Ascending aorta (tissue), 2 donors: ENCODE results near the gene CHKA. TPM values are rescaled to one million over a fixed set of nuclear protein-coding genes. Genes with fewer than 3 reads are reported as not detected.

Experiments
- DNase-seq, 2 donors: peaks; one replicate each; pipeline ENCODE4 v3.0.0-alpha.2; 2019; ENCODE audit warnings: low spot score in 2 of 2
- H3K27ac ChIP-seq, 2 donors: fragments of 200-600 bp; sonication (generic); one replicate each; pipeline ENCODE4 v1.5.1; 2016 to 2017; ENCODE audit warnings: mild to moderate bottlenecking in 1 of 2
- H3K27me3 ChIP-seq: fragments of 200-600 bp; sonication (generic); one replicate; pipeline ENCODE4 v1.5.1; 2017
- H3K36me3 ChIP-seq, 2 donors: fragments of 200-600 bp; sonication (generic); one replicate each; pipeline ENCODE4 v1.5.1; 2016
- H3K4me1 ChIP-seq, 2 donors: fragments of 200-600 bp; sonication (generic); one replicate each; pipeline ENCODE4 v1.5.1; 2016 to 2017; ENCODE audit warnings: mild to moderate bottlenecking in 1 of 2
- H3K4me3 ChIP-seq, 2 donors: fragments of 200-600 bp; sonication (generic); one replicate each; pipeline ENCODE4 v1.5.1; 2016 to 2017; ENCODE audit warnings: mild to moderate bottlenecking in 1 of 2
- H3K9me3 ChIP-seq, 2 donors: fragments of 200-600 bp; sonication (generic); one replicate each; pipeline ENCODE4 v1.5.1; 2016
- CTCF ChIP-seq, 3 experiments: fragments of 200-600 bp in 2 of 3; fragments of 450-650 bp in 1 of 3; sonication (generic) in 2 of 3; IDR thresholded peaks; one replicate each; pipeline ENCODE4 v1.5.1; 2016 to 2019; ENCODE audit warnings: antibody characterized with exemption in 3 of 3, mild to moderate bottlenecking in 1 of 3, moderate library complexity in 1 of 3
- intact Hi-C: fragments of 100-400 bp; cut with DNase I; formaldehyde crosslinking; loops from one replicate; pipeline ENCODE4 v1.15.1; 2023
- total RNA-seq: library from RNA; depleted of rRNA; stranded (reverse); fragments of >200 nt; gene quantifications from one replicate; pipeline ENCODE4 v1.1.0, GENCODE V29; 2016

CHKA gene
- total RNA-seq, 1 donor from 2014 or later: 10.1 TPM

GRCh38 chr11:68033708-68034045, 87.5 kb downstream of the CHKA start:
- TF ChIP-seq CTCF (IDR thresholded peaks at IDR 0.05): no peak
- H3K9me3 ChIP-seq: no peaks in the 10 kb centered on the region
- DNase-seq: no peak
- peaks cover 18 to 22% of the 10 kb centered on the region in 2 donors for H3K36me3 ChIP-seq
- H3K4me1 ChIP-seq: peaks cover 21 to 33% of the 10 kb centered on the region in 2 donors
- no peak overlapping the region for H3K27ac ChIP-seq
- H3K27me3 ChIP-seq: no peaks in the 10 kb centered on the region
- intact Hi-C loops: loop anchor here (10.0 kb wide), 2 partner anchors 229 to 431 kb away; partner anchors contain the start of gene PPP6R3
- H3K4me3 ChIP-seq: no peak overlapping the region

GRCh38 chr11:68032997-68033707, 88.0 kb downstream of the CHKA start:
- Histone ChIP-seq H3K9me3 (no peaks in the 10 kb centered on the region), H3K36me3 (peaks cover 18 to 22% of the 10 kb centered on the region in 2 donors), H3K4me1 (peaks cover 16 to 29% of the 10 kb centered on the region in 2 donors), H3K27ac (peak overlapping the region in 1 of 2 donors; percentile 19), H3K4me3 (no peak overlapping the region), H3K27me3 (no peaks in the 10 kb centered on the region)
- no peak for DNase-seq
- no peak for TF ChIP-seq CTCF (IDR thresholded peaks at IDR 0.05)
- intact Hi-C loops: loop anchor here (10.0 kb wide), 2 partner anchors 228 to 432 kb away; partner anchors contain the start of gene PPP6R3

GRCh38 chr11:68032003-68032402, 89.2 kb downstream of the CHKA start:
- peaks cover 18 to 22% of the 10 kb centered on the region in 2 donors for H3K36me3 ChIP-seq
- H3K9me3 ChIP-seq: no peaks in the 10 kb centered on the region
- no peak for DNase-seq
- intact Hi-C loops: loop anchor here (10.0 kb wide), 2 partner anchors 227 to 433 kb away; partner anchors contain the start of gene PPP6R3
- peaks cover 9 to 20% of the 10 kb centered on the region in 2 donors for H3K4me1 ChIP-seq
- H3K27me3 ChIP-seq: no peaks in the 10 kb centered on the region
- no peak for TF ChIP-seq CTCF (IDR thresholded peaks at IDR 0.05)
- peak overlapping the region; percentile 75 to 96 for H3K4me3 ChIP-seq
- no peak overlapping the region for H3K27ac ChIP-seq

- H3K27ac ChIP-seq: peak overlapping the region; percentile 73 to 77
- H3K27me3 ChIP-seq: no peaks in the 10 kb centered on the region
- peaks cover 18% of the 10 kb centered on the region in 2 donors for H3K36me3 ChIP-seq
- DNase-seq: no peak
- no peak for TF ChIP-seq CTCF (IDR thresholded peaks at IDR 0.05)
- peak overlapping the region; percentile 75 to 96 for H3K4me3 ChIP-seq
- H3K9me3 ChIP-seq: no peaks in the 10 kb centered on the region
- peaks cover 9 to 17% of the 10 kb centered on the region in 2 donors for H3K4me1 ChIP-seq
- intact Hi-C loops: loop anchor here (2.0 to 10.0 kb wide), 3 partner anchors 20 to 434 kb away; partner anchors contain the start of genes ALDH3B1 and PPP6R3
Measured at GRCh38 chr11:68031144-68031464, 90.1 kb downstream of the CHKA start.

- Histone ChIP-seq H3K36me3 (peaks cover 17 to 18% of the 10 kb centered on the region in 2 donors), H3K27me3 (no peaks in the 10 kb centered on the region), H3K9me3 (no peaks in the 10 kb centered on the region), H3K4me1 (peaks cover 9 to 17% of the 10 kb centered on the region in 2 donors), H3K27ac (peak within 1 kb of the TSS; percentile 73 to 77), H3K4me3 (peak within 1 kb of the TSS; percentile 75 to 96)
- intact Hi-C loops: loop anchor here (1.0 to 10.0 kb wide), 5 partner anchors 8 to 434 kb away; partner anchors contain the start of genes ALDH3B1, CHKA and PPP6R3
- peak; percentile 95 to 99 for DNase-seq
- TF ChIP-seq CTCF (IDR thresholded peaks at IDR 0.05): no peak
Measured at GRCh38 chr11:68030318-68031143, 90.7 kb downstream of the CHKA start, which contains the start of gene NDUFS8. NDUFS8 (plus strand) TSS chr11:68030681; CDS start chr11:68032152, 1,471 bp downstream.
